22Rv1 (cell line): Measurements from ENCODE around the gene WDR75.

ENCODE experiments used
- CTCF ChIP-seq: fragments of 450-650 bp; IDR thresholded peaks from 2 replicates; pipeline ENCODE4 v1.5.1; 2017; ENCODE audit warnings: mild to moderate bottlenecking
- ZFX ChIP-seq: fragments of 450-650 bp; IDR thresholded peaks from 2 replicates; pipeline ENCODE4 v1.6.1; 2017; ENCODE audit warnings: antibody characterized with exemption, borderline replicate concordance

GRCh38 chr2:189394525-189394924, 46.7 kb upstream of the WDR75 start:
- TF ChIP-seq CTCF (no peak), ZFX (no peak)
